T-helper 9 cell (primary cell): ENCODE results near the gene PDRG1.
"Not testable (repeated sequence)": the region's sequence is repeated elsewhere in the genome, so short reads cannot be mapped to it uniquely, and the experiment has no call there.

Experiments used
- DNase-seq: peaks from one replicate; pipeline ENCODE4 v3.0.0-alpha.2; 2020

The PDRG1 gene

DNA sequence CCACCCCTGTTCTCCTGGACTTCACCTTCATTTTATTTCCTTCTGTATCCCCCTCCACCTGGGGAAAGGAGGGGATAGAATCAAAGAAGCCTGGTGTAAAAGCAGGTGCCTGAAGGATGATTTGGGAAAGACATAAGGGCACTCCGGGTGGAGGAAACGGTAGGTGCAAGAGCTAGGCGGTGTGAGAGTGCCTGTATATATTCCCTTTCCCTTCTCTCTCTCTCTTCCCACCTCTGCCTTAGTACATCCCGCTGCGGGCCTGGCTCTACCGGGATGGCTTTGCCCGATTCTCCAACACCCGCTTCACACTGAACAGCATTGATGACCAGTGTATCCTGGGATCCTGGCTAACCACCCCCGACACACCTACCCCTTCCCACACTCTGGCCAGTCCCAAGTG lies 26.2 kb downstream of the PDRG1 start:
- no peak for DNase-seq

DNA sequence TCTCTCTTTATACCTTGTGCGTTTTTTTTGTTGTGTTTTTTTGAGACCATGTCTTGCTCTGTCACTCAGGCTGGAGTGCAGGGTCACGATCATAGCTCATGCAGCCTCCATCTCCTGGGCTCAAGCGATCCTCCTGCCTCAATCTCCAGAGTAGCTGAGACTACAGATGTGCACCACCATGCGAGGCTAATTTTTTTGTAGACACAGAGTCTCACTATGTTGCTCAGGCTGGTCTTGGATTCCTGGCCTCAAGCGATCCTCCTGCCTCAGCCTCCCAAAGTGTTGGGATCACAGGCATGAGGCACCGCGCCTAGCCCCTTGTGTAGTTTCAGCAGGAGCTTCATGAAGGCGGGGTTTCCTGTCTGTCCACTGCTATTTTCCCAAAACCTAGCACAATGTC lies 27.3 kb downstream of the PDRG1 start:
- no peak for DNase-seq

DNA sequence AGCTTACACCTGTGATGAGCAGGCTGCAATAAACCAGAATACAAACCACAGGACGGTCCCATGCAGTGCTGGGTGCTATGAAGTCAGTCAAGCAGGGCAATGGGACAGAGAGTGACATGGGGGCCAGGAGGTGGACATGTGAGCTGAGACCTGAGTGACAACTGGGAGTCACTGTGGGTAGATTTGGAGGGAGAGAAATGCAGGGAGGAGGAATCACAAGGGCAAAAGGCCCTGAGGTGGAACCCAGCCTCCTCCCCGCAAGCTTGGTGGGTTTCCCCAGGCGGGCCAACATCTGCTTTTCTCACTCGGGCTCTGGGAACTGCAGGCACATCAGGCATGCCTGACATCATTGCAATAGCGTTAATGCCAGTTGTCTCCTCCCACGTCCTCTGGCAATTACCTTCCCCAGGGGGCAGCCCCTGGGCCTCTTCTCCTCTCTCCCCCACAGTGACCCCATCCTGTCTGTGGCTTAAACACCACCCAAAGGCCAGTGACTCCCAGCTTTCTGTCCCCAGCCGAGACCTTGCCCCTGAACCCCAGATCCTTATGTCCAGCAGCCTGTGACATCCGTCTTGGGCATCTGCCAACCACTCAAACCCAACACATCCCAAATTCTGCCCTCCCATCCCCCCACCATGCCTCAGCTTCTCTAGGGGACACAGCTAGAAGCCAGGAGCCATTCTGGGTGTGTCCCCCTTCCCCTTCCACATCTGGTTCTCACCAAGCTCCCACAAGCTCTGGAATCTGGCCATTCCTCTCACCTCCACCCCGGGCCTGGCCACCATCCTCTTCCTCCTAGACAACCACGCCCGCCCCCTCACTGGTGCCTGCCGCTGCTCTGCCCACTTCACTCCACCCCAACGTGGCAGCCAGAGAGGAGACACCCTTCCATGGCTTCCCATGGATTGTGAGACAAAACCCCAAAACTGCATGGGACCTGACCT lies 28.2 kb downstream of the PDRG1 start:
- no peak for DNase-seq

DNA sequence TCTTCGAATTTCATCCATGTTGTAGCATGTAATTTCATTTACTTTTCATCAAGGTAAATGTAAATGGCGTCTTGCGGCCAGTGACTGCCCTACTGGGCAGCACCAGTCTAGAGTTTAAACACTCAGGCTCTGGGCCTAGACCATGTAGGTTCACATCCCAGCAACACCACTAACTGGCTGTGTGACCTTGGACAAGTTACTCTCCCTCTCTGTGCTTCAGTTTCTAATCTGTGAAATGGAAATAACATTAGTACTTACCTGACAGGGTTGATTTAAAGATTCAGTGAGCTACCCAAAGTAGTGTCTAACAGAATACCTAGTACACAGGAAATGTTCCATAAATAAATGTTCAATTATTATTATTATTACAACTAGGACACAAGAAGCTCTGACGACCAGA lies 29.3 kb downstream of the PDRG1 start:
- DNase-seq, result no peak

DNA sequence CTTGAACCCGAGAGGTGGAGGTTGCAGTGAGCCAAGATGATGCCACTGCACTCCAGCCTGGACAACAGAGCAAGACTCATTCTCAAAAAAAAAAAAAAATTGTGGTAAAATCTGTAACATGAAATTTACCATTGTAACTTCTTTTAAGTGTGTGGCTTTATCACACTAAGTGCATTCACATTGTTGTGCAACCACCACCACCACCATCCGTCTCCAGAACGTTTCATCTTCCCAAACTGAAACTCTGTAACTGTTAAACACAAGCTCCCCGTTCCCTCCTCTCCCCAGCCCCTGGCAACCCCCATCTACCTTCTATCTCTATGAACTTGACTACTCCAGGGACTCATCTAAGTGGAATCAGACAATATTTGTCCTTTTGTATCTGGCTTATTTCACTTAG lies 29.7 kb downstream of the PDRG1 start:
- no peak for DNase-seq

DNA sequence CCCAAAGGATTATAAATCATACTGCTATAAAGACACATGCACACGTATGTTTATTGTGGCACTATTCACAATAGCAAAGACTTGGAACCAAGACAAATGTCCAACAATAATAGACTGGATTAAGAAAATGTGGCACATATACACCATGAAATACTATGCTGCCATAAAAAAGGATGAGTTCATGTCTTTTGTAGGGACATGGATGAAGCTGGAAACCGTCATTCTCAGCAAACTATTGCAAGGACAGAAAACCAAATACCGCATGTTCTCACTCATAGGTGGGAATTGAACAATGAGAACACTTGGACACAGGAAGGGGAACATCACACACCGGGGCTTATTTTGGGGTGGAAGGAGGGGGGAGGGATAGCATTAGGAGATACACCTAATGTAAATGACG lies 30.4 kb downstream of the PDRG1 start:
- DNase-seq, result not testable (repeated sequence)

DNA sequence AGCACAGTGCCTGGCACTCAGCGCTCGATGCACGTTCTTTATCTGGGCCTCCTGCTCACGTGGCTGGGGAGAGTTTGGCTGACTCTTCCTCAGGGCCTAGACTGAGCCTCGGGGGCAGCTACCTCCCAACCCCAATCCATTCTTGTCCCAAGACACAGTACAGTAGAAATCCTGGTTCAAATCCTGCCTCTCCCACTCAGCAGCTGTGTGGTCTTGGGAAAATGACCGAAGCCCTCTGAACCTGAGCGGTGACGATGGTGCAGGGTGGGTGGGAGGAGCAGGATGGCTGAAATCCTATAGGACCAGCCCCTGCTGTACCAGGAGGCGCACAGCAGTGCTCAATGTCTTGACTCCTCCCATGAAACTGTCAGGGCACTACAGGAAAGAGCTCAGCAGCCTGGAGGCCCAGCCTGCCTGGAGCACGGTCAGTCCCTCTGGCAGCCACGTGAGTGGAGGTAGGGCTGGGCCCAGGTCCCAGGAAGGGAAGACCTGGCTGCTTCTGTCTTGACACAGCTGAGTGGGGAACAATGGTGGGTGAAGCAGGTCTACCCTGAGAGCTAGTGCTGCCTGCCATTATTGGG lies 31.5 kb downstream of the PDRG1 start:
- DNase-seq, result no peak

DNA sequence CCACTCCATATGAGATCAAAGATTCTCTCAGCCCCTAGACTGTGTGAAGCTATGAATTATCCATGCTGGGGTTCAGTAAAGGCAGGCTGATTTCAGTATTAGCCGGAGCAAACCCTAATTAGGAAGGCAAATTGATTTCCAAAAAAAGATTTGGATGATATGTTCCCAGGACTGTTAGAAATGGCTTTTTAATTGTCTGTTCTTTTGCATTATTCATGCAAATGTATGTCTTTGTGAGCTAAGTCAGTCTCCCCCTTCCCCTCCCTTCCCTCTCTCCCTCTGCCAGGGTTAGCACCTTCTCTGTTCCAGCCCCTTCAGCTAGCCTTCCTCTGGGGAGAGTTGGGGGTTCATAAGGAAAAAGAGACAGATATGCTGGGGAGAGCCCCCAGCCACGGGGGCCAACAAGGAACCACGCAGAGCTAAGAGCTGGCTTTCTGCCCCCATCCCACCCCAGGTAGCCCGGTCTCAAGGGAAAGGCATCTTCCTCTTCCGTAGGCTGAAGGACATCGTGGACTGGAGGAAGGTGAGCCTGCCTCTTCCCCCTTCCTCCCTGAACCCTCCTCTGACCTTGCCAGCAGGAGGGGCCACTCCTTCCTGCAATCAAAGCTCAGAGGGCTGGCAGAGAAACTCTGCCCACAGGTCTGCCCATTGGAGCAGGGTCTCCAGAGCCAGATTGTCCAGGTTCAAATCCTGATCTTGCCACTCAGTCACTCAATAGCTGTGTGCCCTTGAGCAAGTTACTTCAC lies 32.3 kb downstream of the PDRG1 start:
- no peak for DNase-seq

DNA sequence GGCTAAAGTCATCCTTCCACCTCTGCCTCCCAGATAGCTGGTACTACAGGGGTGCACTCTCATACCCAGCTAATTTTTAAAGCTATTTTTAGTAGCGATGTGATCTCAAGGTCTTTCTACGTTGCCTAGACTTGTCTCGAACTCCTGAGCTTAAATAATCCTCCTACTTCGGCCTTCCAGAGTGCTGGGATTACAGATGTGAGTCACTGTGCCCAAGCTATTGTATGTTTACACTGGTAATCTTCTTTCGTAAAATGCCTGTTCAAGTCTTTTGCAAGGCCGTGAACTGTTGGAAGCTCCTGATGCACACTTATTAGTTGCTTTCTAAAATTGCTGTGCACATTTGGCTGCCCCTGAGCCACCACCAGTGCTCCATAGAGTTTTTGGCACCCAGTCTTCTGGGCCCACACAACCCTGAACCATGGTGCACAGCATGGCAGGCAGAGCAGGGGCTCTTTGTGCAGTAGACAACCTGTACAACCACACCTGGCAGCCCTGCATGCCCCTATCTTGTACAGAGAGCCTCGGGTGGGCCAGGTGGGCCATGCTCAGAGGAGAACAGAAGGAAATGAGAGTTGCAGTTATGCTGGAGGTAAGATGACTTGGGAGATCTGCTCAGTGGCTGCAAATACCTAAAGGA lies 33.3 kb downstream of the PDRG1 start:
- DNase-seq, result no peak

DNA sequence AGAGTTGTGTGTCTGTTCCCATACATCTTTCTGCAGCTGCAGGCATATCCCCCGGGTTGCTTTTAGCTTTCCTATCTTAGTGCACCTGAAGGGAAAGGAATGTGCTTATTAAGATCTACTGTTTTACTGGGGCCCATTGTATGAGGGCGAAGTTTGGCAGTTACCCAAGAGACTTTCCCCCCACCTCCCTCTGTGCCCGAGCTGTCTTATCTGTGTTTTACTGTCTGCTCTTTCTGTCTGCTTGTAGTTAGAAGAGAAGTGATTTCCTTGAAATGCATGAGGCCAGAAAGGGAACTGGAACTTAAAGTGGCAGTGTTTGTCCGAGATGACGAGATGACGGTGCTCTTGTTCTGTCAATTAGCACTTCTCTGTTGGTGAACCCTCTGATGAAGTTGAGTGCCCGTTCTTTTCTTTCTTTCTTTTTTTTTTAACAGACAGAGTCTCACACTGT lies 33.9 kb downstream of the PDRG1 start:
- DNase-seq, result not testable (repeated sequence)

DNA sequence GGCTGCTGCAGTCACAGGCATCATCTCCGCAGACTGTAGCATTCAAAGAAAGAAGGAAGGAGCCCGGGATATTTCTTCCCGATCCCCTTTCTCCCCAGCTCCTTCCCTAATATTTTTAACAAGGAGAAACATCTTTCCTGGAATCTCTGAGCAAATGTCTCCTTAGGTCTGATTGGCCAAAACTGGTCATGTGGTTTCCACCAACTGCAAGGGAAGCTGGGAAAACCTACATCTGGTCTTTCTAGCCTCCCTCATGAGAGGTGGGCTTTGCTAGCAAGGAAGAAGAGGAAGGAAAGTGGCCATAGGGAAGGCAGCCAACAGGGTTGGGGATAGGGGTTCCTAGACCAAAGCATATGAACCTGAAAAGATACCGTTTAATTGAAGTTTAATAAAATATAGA lies 35.1 kb downstream of the PDRG1 start:
- no peak for DNase-seq

DNA sequence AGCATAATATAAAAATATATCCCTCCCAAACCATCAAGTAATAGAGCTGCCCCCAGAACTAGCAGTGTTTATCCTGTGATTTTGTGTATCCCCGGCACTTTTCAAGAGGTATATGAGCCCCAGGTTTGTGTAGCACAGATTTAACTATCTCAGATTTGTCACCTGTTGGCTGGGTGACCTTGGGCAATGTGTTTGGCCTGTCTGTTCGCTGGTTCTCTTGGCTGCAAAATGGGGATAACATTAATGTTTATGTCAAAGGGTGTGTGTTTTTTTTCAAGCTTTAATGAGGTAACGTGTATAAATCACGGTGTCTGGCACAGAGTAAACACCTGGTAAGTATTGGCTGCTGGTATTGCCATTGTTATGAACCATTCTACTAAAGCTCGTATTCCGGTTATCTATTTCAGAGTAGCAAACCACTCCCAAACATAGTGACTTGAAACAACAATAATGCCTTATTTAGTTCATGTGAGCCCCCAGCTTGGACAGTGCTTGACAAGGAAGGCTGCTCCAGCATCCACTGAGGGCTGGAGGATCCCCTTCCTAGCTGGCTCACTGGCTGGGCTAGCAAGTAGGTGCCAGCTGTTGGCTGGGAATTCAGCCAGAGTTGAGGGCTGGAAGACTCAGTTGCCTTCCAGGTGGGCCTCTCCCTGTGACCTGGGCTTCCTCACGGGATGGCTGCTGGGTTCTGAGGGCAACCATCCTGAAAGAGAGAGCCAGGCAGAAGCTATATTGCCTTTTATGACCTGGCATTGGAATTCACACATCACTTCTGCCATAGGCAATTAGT lies 36.2 kb downstream of the PDRG1 start:
- no peak for DNase-seq

DNA sequence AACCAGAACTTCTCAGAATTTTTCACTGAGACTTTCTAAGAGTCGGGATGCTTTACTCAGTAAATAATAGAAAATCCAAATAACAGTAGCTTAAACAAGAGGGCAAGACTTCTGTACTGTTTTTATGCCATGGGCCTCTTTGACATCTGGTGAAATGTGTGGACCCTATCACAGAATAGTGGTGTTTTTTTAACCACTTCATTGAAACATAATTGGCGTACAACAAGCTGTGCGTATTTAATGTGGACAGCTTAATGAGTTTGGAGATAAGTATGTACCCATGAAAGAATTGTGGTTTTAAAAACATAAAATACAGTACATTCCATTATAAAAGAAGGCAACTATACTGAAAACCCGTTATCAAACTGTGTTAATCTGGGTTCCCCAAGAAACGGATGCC lies 37.7 kb downstream of the PDRG1 start:
- no peak for DNase-seq

DNA sequence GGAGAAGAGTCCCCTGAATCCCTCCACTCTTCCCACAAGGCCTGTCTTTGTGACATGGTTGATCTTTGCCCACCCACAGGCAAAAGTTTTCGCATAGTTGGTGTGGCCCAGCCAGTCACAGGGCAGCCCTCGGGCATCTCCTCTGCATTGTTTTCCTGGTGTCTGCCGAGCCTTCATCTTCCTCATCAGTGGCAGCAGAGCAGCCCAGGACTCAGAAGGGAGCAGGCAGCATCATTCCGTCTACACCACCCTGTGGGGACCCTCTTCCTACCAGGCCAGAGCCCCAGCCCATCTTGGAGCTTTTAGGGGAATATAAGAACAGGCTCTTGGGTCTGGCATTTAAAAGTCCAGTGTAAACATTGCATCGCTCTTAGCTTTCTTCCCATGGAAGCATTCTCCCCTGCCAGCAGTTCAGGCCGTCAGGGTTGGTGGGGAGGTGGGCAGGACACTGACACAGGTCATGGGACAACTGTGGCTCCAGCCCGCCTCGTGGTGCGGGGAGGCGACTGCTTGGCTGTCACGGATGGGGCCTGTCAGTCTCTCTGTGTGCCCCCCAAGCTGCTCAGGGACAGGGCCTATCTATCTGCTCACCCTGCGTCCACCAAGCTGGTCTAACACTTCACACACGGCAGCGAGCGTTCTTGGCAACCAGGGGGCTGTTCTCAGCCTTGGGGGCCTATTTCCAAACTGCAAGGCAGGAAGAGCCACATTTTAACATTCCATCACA lies 38.3 kb downstream of the PDRG1 start:
- DNase-seq, result no peak

DNA sequence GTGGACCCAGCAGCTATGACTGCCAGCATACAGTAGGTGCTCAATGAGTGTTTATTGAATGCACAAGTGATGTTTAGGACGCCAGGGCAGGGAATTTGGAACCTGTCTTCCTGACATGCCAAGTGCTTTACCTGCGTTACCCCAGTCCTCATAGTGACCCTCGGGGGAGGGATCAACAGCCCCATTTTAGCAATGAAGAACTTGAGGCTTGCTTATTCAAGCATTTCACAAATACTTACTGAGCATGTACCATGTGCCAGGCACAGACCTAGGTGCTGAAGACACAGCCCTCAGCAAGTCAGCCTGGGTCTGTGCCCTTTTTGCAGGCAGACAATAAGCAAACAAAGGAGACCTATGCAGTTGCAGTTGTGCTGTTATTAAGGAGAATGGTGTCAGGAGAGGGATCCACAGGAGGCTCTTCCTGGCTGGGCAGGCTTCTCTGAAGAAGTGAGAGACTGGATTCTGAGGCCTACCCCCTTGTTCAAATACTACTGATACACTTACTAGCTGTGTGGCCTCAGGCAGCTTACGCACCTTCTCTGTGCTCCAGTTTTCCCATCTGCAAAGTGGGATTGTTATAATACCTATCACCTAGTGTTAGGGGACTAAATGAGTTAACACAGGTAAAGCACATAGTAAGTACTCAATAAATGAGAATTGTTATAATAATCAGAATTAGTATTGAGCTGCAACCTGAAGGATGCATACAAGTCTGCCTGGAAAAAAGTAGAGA lies 41.6 kb downstream of the PDRG1 start:
- no peak for DNase-seq

DNA sequence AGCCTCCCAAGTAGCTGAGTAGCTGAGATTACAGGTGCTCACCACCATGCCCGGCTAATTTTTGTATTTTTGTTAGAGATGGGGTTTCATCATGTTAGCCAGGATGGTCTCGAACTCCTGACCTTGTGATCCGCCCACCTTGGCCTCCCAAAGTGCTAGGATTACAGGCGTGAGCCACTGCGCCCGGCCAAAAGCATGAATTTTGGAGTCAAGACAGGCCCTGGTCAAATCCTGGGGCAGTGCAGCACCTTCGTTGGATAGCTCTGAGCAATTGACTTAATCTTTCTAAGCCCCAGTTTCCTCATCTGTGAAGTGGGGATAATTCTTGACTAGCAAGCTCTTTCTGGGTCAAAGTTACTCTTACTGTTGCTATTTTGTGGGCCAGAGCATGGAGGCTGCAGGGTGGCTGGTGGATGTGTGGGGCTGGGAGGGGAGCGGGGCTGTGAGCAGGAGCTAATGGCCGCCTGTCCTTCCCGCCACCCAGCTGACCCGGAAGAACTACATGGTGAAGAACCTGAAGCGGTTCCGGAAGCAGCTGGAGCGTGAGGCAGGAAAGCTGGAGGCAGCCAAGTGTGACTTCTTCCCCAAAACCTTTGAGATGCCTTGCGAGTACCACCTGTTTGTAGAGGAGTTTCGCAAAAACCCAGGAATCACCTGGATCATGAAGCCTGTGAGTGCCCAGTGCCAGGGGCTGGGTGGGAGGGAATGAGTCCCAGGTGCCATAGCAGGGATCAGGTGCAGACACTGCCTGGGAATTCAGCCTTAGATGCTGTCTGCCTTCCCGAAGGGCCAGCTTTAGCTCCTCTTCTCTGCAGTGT lies 42.4 kb downstream of the PDRG1 start:
- no peak for DNase-seq

DNA sequence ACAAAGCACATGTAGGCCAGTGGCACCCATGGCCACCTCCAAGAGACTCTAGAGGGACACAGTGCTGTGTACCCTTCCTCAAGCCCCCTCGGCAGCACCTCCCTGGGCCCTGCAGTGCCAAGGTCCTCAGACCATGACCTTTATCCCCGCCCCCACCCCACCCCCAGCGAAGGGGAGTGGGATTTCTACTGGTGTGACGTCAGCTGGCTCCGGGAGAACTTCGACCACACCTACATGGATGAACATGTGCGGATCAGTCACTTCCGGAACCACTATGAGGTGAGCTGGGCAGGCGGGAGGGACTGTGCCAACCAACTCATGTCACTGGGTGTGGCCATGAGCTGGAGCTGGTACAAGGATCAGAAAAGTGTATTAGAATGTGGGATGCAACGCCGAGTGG lies 43.4 kb downstream of the PDRG1 start:
- no peak for DNase-seq

DNA sequence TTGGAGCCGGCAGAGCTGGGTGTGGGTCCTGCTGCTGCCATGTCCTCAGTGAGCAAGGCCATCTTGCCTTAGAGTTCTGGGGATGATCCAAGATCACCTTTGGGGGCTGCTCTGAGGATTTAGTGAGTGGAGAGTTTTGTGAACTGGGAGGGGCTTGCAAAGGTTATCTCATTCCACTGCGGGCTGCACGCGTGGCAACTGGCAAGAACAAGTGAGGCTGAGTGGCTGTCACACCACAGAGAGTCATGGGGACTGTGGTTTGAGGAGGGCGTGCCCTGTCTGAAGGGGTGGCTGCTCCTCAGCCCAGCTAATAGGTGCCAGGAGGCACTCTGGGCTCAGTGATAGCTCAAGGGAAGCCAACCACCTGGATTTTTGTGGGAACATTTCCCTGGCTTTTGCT lies 43.8 kb downstream of the PDRG1 start:
- DNase-seq, result no peak

DNA sequence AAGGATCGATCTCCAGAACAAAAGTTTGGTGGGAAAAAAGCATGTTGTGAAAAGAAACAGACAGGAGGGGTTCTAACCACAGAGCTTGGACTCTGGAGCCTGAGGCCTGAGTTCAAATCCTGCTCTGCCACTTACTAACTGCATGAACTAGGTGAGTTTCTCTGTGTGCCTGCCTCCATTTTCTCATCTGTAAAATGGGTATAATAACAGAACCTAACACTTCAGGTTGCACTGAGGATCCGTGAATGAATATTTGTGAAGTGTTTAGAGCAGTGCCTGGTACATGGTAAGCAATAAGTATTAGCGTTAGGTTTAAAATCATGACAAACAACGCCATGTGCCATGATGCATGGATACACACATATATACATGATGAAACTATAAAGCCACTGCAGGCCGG lies 44.8 kb downstream of the PDRG1 start:
- DNase-seq, result no peak

DNA sequence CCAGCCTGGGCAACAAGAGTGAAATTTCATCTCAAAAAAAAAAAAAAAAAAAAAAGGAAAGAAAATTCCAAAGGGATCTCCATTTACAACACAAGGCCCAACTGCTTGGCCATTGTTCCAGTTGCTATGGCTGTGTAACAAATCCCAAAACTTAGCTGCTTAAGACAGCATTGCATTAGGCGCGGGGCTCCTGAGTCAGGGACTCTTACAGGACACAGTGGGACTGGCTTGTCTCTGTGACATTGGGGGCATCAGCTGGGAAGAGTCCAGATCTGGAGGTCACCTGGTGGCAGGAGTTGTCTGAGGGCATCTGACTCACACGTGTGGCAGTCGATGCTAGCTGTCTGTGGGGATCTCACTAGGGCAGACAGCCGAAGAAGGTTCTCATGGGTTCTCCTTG lies 45.8 kb downstream of the PDRG1 start:
- no peak for DNase-seq
